GM21717 (cell line): ENCODE measurements around the gene ZSWIM5.
A peak's percentile ranks its signal among the peaks of the same experiment; 100 is the strongest.
"Not testable (repeated sequence)": the region's sequence is repeated elsewhere in the genome, so short reads cannot be mapped to it uniquely, and the experiment has no call there.

Source experiments
- ATAC-seq: cut with Tn5 transposase; IDR thresholded peaks from one replicate; pipeline ENCODE4 v1.9.1; 2021; ENCODE audit warnings: mild to moderate bottlenecking, moderate library complexity; ENCODE audit not compliant: unreplicated experiment

ZSWIM5 gene

GRCh38 chr1:45205011-45205909 lies 1.1 kb downstream of the ZSWIM5 start:
- peak; percentile 17 for ATAC-seq

- no peak for ATAC-seq
Measured at GRCh38 chr1:45200906-45201500, 5.4 kb downstream of the ZSWIM5 start.

GRCh38 chr1:45200435-45200834 lies 6.0 kb downstream of the ZSWIM5 start:
- no peak for ATAC-seq

GRCh38 chr1:45198185-45198584 lies 8.2 kb downstream of the ZSWIM5 start:
- ATAC-seq, result no peak

GRCh38 chr1:45196863-45197262 lies 9.5 kb downstream of the ZSWIM5 start:
- no peak for ATAC-seq

GRCh38 chr1:45191418-45191783 lies 15.0 kb downstream of the ZSWIM5 start:
- ATAC-seq, result no peak

GRCh38 chr1:45187725-45188124 lies 18.7 kb downstream of the ZSWIM5 start:
- ATAC-seq, result no peak

GRCh38 chr1:45179918-45180519 lies 26.4 kb downstream of the ZSWIM5 start:
- not testable (repeated sequence) for ATAC-seq

- no peak for ATAC-seq
Measured at GRCh38 chr1:45177452-45177851, 29.0 kb downstream of the ZSWIM5 start.

- no peak for ATAC-seq
Measured at GRCh38 chr1:45172764-45173163, 33.6 kb downstream of the ZSWIM5 start.

GRCh38 chr1:45172005-45172404 lies 34.4 kb downstream of the ZSWIM5 start:
- no peak for ATAC-seq

GRCh38 chr1:45171575-45171974 lies 34.8 kb downstream of the ZSWIM5 start:
- ATAC-seq, result no peak

- ATAC-seq, result no peak
Measured at GRCh38 chr1:45170151-45170742, 36.2 kb downstream of the ZSWIM5 start.

- ATAC-seq, result not testable (repeated sequence)
Measured at GRCh38 chr1:45167947-45168346, 38.5 kb downstream of the ZSWIM5 start.

- ATAC-seq, result not testable (repeated sequence)
Measured at GRCh38 chr1:45164307-45164706, 42.1 kb downstream of the ZSWIM5 start.

GRCh38 chr1:45163111-45163510 lies 43.3 kb downstream of the ZSWIM5 start:
- not testable (repeated sequence) for ATAC-seq

GRCh38 chr1:45162041-45163035 lies 44.1 kb downstream of the ZSWIM5 start:
- ATAC-seq, result not testable (repeated sequence)

- ATAC-seq, result no peak
Measured at GRCh38 chr1:45155957-45156356, 50.4 kb downstream of the ZSWIM5 start.

GRCh38 chr1:45155423-45155822 lies 51.0 kb downstream of the ZSWIM5 start:
- ATAC-seq, result no peak

- no peak for ATAC-seq
Measured at GRCh38 chr1:45152126-45152525, 54.3 kb downstream of the ZSWIM5 start.
